ENCODE data around the gene MIOX.

- TF ChIP-seq POLR2A (IDR thresholded peaks at IDR 0.05) (no peak), CTCF (IDR thresholded peaks at IDR 0.05 in 4 of 5, conservative IDR thresholded peaks at IDR 0.05 in 1 of 5) (no peak)
These were observed 39.7 kb upstream of the MIOX start for GRCh38 chr22:50446708-50447575.
